Measurements from ENCODE around the gene PLVAP. TPM values are rescaled to one million over a fixed set of nuclear protein-coding genes. Genes with fewer than 3 reads are reported as not detected.

PLVAP gene
- total and polyA plus RNA-seq, 9 of the 15 experiments (the other 6 are each of a cell fraction or from before 2014, with no cell fraction given): 0.09 to 0.84 (median 0.51) TPM; not detected in 4

DNA sequence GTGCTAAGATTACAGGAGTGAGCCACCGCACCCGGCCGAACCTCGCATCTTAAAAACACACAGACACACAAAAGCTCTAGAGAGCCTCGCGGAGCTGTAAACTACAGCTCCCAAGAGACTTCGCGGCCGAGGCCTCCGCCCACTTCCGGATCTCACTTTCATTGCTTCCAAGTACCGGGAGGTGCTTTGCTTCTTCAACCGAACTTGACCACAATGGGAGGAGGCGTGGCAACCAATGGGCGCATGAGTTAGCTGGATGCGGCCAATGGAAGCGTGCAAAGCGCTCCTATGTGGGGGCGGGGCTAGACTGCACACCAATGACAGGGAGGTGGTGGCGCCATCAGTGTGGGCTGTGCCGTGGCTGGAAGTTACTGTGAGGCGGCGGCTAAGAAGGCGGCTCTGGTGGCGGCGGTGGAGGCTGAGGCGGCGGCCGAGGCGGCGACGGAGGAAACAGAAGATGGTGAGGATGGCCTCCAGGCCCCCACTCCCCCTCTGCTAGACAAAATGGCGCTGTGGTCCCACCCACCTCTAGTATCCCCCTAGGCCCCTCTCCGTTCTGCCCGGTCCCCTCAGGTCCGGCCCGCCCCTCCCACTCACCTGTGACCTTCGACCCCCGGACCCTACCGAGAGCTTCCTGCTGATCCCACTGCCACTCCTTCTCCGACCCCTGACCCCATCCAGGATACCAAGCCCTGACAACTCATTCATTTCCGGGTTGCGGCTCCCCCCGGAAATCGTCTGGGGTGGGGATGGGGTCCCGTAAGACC is 67.8 kb downstream of the PLVAP start, which contains the start of gene DDA1 (continued):
- no peak for TF ChIP-seq FOXJ2 (tag; IDR thresholded peaks at IDR 0.05)
- no peak for TF ChIP-seq ZFP30 (CRISPR knock-in tag; IDR thresholded peaks at IDR 0.05; ENCODE audit: borderline replicate concordance)
- TF ChIP-seq ZNF140 (CRISPR knock-in tag; IDR thresholded peaks at IDR 0.05): no peak
- TF ChIP-seq GTF2F1 (IDR thresholded peaks at IDR 0.05; ENCODE audit: low read depth, low read length): no peak
- peak; percentile 99 for TF ChIP-seq ASH1L (IDR thresholded peaks at IDR 0.05; ENCODE audit: borderline replicate concordance, low read depth, partially characterized antibody)
- no peak for TF ChIP-seq ZNF174 (CRISPR knock-in tag; IDR thresholded peaks at IDR 0.05)
- TF ChIP-seq BRD9 (IDR thresholded peaks at IDR 0.05; ENCODE audit: low read depth, partially characterized antibody): no peak
- TF ChIP-seq, protein P1, sequence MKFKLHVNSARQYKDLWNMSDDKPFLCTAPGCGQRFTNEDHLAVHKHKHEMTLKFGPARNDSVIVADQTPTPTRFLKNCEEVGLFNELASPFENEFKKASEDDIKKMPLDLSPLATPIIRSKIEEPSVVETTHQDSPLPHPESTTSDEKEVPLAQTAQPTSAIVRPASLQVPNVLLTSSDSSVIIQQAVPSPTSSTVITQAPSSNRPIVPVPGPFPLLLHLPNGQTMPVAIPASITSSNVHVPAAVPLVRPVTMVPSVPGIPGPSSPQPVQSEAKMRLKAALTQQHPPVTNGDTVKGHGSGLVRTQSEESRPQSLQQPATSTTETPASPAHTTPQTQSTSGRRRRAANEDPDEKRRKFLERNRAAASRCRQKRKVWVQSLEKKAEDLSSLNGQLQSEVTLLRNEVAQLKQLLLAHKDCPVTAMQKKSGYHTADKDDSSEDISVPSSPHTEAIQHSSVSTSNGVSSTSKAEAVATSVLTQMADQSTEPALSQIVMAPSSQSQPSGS (CRISPR knock-in tag; IDR thresholded peaks at IDR 0.05): no peak
- no peak for TF ChIP-seq ZNF24 (IDR thresholded peaks at IDR 0.05)
- TF ChIP-seq, protein P2, sequence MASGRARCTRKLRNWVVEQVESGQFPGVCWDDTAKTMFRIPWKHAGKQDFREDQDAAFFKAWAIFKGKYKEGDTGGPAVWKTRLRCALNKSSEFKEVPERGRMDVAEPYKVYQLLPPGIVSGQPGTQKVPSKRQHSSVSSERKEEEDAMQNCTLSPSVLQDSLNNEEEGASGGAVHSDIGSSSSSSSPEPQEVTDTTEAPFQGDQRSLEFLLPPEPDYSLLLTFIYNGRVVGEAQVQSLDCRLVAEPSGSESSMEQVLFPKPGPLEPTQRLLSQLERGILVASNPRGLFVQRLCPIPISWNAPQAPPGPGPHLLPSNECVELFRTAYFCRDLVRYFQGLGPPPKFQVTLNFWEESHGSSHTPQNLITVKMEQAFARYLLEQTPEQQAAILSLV (tag; IDR thresholded peaks at IDR 0.05): no peak
- no peak for TF ChIP-seq BMI1 (IDR thresholded peaks at IDR 0.05; ENCODE audit: low read length)
- no peak for TF ChIP-seq ZNF75A (CRISPR knock-in tag; IDR thresholded peaks at IDR 0.05)
- TF ChIP-seq LEF1 (IDR thresholded peaks at IDR 0.05): no peak; the same call in 1 of the 2 replicates
- TF ChIP-seq, protein P3, sequence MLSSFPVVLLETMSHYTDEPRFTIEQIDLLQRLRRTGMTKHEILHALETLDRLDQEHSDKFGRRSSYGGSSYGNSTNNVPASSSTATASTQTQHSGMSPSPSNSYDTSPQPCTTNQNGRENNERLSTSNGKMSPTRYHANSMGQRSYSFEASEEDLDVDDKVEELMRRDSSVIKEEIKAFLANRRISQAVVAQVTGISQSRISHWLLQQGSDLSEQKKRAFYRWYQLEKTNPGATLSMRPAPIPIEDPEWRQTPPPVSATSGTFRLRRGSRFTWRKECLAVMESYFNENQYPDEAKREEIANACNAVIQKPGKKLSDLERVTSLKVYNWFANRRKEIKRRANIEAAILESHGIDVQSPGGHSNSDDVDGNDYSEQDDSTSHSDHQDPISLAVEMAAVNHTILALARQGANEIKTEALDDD (IDR thresholded peaks at IDR 0.05): no peak
- TF ChIP-seq, protein P4, sequence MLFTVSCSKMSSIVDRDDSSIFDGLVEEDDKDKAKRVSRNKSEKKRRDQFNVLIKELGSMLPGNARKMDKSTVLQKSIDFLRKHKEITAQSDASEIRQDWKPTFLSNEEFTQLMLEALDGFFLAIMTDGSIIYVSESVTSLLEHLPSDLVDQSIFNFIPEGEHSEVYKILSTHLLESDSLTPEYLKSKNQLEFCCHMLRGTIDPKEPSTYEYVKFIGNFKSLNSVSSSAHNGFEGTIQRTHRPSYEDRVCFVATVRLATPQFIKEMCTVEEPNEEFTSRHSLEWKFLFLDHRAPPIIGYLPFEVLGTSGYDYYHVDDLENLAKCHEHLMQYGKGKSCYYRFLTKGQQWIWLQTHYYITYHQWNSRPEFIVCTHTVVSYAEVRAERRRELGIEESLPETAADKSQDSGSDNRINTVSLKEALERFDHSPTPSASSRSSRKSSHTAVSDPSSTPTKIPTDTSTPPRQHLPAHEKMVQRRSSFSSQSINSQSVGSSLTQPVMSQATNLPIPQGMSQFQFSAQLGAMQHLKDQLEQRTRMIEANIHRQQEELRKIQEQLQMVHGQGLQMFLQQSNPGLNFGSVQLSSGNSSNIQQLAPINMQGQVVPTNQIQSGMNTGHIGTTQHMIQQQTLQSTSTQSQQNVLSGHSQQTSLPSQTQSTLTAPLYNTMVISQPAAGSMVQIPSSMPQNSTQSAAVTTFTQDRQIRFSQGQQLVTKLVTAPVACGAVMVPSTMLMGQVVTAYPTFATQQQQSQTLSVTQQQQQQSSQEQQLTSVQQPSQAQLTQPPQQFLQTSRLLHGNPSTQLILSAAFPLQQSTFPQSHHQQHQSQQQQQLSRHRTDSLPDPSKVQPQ (CRISPR knock-in tag; IDR thresholded peaks at IDR 0.05; ENCODE audit: borderline replicate concordance): no peak
- TF ChIP-seq ZEB2 (IDR thresholded peaks at IDR 0.05): peak; percentile 41; the same call in 1 of the 2 replicates
- no peak for TF ChIP-seq KLF16 (IDR thresholded peaks at IDR 0.05)
- peak; percentile 90 for TF ChIP-seq CHD2 (IDR thresholded peaks at IDR 0.05; ENCODE audit: low read depth, low read length)
- TF ChIP-seq U2AF1 (optimal IDR thresholded peaks at IDR 0.05; ENCODE audit: low read depth, low read length): no peak
- TF ChIP-seq, protein P5, sequence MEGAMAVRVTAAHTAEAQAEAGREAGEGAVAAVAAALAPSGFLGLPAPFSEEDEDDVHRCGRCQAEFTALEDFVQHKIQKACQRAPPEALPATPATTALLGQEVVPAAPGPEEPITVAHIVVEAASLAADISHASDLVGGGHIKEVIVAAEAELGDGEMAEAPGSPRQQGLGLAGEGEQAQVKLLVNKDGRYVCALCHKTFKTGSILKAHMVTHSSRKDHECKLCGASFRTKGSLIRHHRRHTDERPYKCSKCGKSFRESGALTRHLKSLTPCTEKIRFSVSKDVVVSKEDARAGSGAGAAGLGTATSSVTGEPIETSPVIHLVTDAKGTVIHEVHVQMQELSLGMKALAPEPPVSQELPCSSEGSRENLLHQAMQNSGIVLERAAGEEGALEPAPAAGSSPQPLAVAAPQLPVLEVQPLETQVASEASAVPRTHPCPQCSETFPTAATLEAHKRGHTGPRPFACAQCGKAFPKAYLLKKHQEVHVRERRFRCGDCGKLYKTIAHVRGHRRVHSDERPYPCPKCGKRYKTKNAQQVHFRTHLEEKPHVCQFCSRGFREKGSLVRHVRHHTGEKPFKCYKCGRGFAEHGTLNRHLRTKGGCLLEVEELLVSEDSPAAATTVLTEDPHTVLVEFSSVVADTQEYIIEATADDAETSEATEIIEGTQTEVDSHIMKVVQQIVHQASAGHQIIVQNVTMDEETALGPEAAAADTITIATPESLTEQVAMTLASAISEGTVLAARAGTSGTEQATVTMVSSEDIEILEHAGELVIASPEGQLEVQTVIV (CRISPR knock-in tag; IDR thresholded peaks at IDR 0.05; ENCODE audit: borderline replicate concordance): no peak
- no peak for TF ChIP-seq KDM4B (IDR thresholded peaks at IDR 0.05; ENCODE audit: borderline replicate concordance in 2 of 2, low read depth in 1 of 2)

All from K562 (cell line).